ENCODE measurements around the gene CREB1. TPM values are rescaled to one million over a fixed set of nuclear protein-coding genes. Genes with fewer than 3 reads are reported as not detected.

The CREB1 gene
- total and polyA plus RNA-seq, 2 donors (not counting 3 experiments of a cell fraction or from before 2014, with no cell fraction given), result 31.0 to 71.1 TPM

- no peak for DNase-seq (ENCODE audit: low read depth, low spot score)
- no TSS peak for BruUV-seq (replicated peaks)
- H4K20me1 ChIP-seq (replicated peaks; ENCODE audit: control insufficient read depth, extremely low read depth, insufficient read depth, low read length), result no peaks in the 10 kb centered on the region
- FAIRE-seq, result no peak
- no peaks in the 10 kb centered on the region for H3K4me1 ChIP-seq (ENCODE audit: control insufficient read depth, extremely low read depth, insufficient read depth, low read length)
- intact Hi-C loops (cut with micrococcal nuclease), result no loop called here
- H3K27ac ChIP-seq (ENCODE audit: insufficient read depth, low read depth, low read length), result no peak overlapping the region
- CTCF ChIA-PET, result no interaction called here
- H3K27me3 ChIP-seq (ENCODE audit: control insufficient read depth in 2 of 2, insufficient read depth in 2 of 2, low read length in 2 of 2), result peaks cover 0 to 1% of the 10 kb centered on the region in 2 experiments
- H3K4me3 ChIP-seq (replicated peaks in 1 of 3; ENCODE audit: insufficient read depth in 1 of 3, low read depth in 1 of 3, low read length in 3 of 3), result no peak overlapping the region
- H3K9ac ChIP-seq (replicated peaks; ENCODE audit: extremely low read depth, insufficient read depth, low read length), result no peak overlapping the region
- H3K36me3 ChIP-seq (ENCODE audit: control insufficient read depth in 2 of 2, extremely low read depth in 1 of 2, insufficient read depth in 2 of 2, low read length in 2 of 2), result no peaks in the 10 kb centered on the region
- POLR2A ChIA-PET, result no interaction called here
- no peaks in the 10 kb centered on the region for H3K9me3 ChIP-seq (replicated peaks; ENCODE audit: control insufficient read depth, insufficient read depth, low read length)
- dilution Hi-C loops (cut with MboI; ENCODE audit: extremely low pct_ligation_motif_present, low sequenced_read_pairs), result no loop called here
- TF ChIP-seq EZH2 (IDR thresholded peaks at IDR 0.05; ENCODE audit: borderline replicate concordance, low read depth, low read length, severe bottlenecking), result no peak
- TF ChIP-seq MAX (IDR thresholded peaks at IDR 0.05; ENCODE audit: insufficient read depth, insufficient read length), result no peak
- no peak for TF ChIP-seq GATA2 (IDR thresholded peaks at IDR 0.05; ENCODE audit: insufficient read depth, insufficient read length, low read depth, low read length)
- TF ChIP-seq MYC (IDR thresholded peaks at IDR 0.05; ENCODE audit: low read depth, low read length), result no peak
- TF ChIP-seq POLR2A (IDR thresholded peaks at IDR 0.05; ENCODE audit: low read depth, low read length), result no peak
- no peak for TF ChIP-seq FOS (IDR thresholded peaks at IDR 0.05; ENCODE audit: borderline replicate concordance, insufficient read depth, low read length)
- H3K79me2 ChIP-seq (ENCODE audit: control insufficient read depth, insufficient read depth, low read length), result no peaks in the 10 kb centered on the region
- no peak overlapping the region for H2AFZ ChIP-seq (ENCODE audit: low read depth, low read length)
- no peak overlapping the region for H3K4me2 ChIP-seq (ENCODE audit: insufficient read depth, low read length)
- H3K9me1 ChIP-seq (replicated peaks; ENCODE audit: control insufficient read depth, extremely low read depth, insufficient read depth, low read length), result no peaks in the 10 kb centered on the region
Observed at GRCh38 chr2:207491086-207491485, 38.7 kb upstream of the CREB1 start.

DNA sequence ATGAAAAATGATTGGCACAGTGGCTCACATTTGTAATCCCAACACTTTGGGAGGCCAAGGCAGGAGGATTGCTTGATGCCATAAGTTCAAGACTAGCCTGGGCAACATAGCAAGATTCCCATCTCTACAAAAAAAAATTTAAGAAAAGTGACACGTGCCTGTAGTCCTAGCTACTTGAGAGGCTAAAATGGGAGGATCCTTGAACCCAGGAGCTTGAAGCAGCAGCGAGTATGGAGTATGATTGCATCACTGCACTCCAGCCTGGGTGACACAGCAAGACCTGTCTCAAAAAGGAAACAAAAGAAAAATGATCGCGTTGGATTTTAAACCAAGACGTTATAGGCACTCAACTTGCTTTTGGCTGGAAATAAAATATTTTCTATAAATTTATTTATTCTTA, 37.8 kb upstream of the CREB1 start:
- BruUV-seq (replicated peaks), result no TSS peak
- no peak for DNase-seq (ENCODE audit: low read depth, low spot score)
- no peak overlapping the region for H3K4me2 ChIP-seq (ENCODE audit: insufficient read depth, low read length)
- H3K79me2 ChIP-seq (ENCODE audit: control insufficient read depth, insufficient read depth, low read length), result no peaks in the 10 kb centered on the region
- intact Hi-C loops (cut with micrococcal nuclease) (no loop called here), dilution Hi-C loops (cut with MboI; ENCODE audit: extremely low pct_ligation_motif_present, low sequenced_read_pairs) (no loop called here)
- H3K27ac ChIP-seq (ENCODE audit: insufficient read depth, low read depth, low read length), result no peak overlapping the region
- H2AFZ ChIP-seq (ENCODE audit: low read depth, low read length), result no peak overlapping the region
- CTCF ChIA-PET, result no interaction called here
- no peaks in the 10 kb centered on the region for H3K9me1 ChIP-seq (replicated peaks; ENCODE audit: control insufficient read depth, extremely low read depth, insufficient read depth, low read length)
- POLR2A ChIA-PET, result no interaction called here
- H3K36me3 ChIP-seq (ENCODE audit: control insufficient read depth in 2 of 2, extremely low read depth in 1 of 2, insufficient read depth in 2 of 2, low read length in 2 of 2), result no peaks in the 10 kb centered on the region
- no peak overlapping the region for H3K9ac ChIP-seq (replicated peaks; ENCODE audit: extremely low read depth, insufficient read depth, low read length)
- no peaks in the 10 kb centered on the region for H3K4me1 ChIP-seq (ENCODE audit: control insufficient read depth, extremely low read depth, insufficient read depth, low read length)
- FAIRE-seq, result no peak
- no peak overlapping the region for H3K4me3 ChIP-seq (replicated peaks in 1 of 3; ENCODE audit: insufficient read depth in 1 of 3, low read depth in 1 of 3, low read length in 3 of 3)
- H3K27me3 ChIP-seq (ENCODE audit: control insufficient read depth in 2 of 2, insufficient read depth in 2 of 2, low read length in 2 of 2), result peaks cover 0 to 1% of the 10 kb centered on the region in 2 experiments
- no peaks in the 10 kb centered on the region for H3K9me3 ChIP-seq (replicated peaks; ENCODE audit: control insufficient read depth, insufficient read depth, low read length)
- no peaks in the 10 kb centered on the region for H4K20me1 ChIP-seq (replicated peaks; ENCODE audit: control insufficient read depth, extremely low read depth, insufficient read depth, low read length)
- no peak for TF ChIP-seq MAX (IDR thresholded peaks at IDR 0.05; ENCODE audit: insufficient read depth, insufficient read length)
- TF ChIP-seq EZH2 (IDR thresholded peaks at IDR 0.05; ENCODE audit: borderline replicate concordance, low read depth, low read length, severe bottlenecking), result no peak
- TF ChIP-seq POLR2A (IDR thresholded peaks at IDR 0.05; ENCODE audit: low read depth, low read length), result no peak
- no peak for TF ChIP-seq POLR2AphosphoS5 (IDR thresholded peaks at IDR 0.05; ENCODE audit: insufficient read depth, low read depth, low read length)
- TF ChIP-seq FOS (IDR thresholded peaks at IDR 0.05; ENCODE audit: borderline replicate concordance, insufficient read depth, low read length), result no peak
- no peak for TF ChIP-seq GATA2 (IDR thresholded peaks at IDR 0.05; ENCODE audit: insufficient read depth, insufficient read length, low read depth, low read length)
- TF ChIP-seq MYC (IDR thresholded peaks at IDR 0.05; ENCODE audit: low read depth, low read length), result no peak
- no peak for TF ChIP-seq CTCF (IDR thresholded peaks at IDR 0.05; ENCODE audit: extremely low read depth in 1 of 2, insufficient read depth in 1 of 2, low read depth in 1 of 2, low read length in 2 of 2)
- no peak for TF ChIP-seq JUN (IDR thresholded peaks at IDR 0.05; ENCODE audit: borderline replicate concordance, insufficient read depth, insufficient read length, low read depth)
